Neural progenitor cell (in vitro differentiated cells): ENCODE measurements around the gene PEX5L. TPM values are rescaled to one million over a fixed set of nuclear protein-coding genes. Genes with fewer than 3 reads are reported as not detected.
A peak's percentile ranks its signal among the peaks of the same experiment; 100 is the strongest.

ENCODE experiments used
- DNase-seq: peaks from one replicate; pipeline ENCODE4 v3.0.0-alpha.2; 2016; ENCODE audit warnings: low spot score
- H2AFZ ChIP-seq: fragments of 200-600 bp; sonication (generic); replicated peaks from 2 replicates; pipeline ENCODE4 v1.6.1; 2016; ENCODE audit warnings: antibody characterized with exemption
- H3F3A ChIP-seq: fragments of 200-600 bp; sonication (generic); 2 replicates; pipeline ENCODE4 v1.6.1; 2016; ENCODE audit warnings: antibody characterized with exemption, low read depth
- H3K27ac ChIP-seq: fragments of 200-600 bp; sonication (generic); 2 replicates; pipeline ENCODE4 v1.5.1; 2016; ENCODE audit warnings: mild to moderate bottlenecking
- H3K27me3 ChIP-seq: fragments of 200-600 bp; sonication (generic); 2 replicates; pipeline ENCODE4 v1.6.1; 2016; ENCODE audit warnings: mild to moderate bottlenecking, moderate library complexity
- H3K36me3 ChIP-seq: fragments of 200-600 bp; sonication (generic); 2 replicates; pipeline ENCODE4 v1.5.1; 2016
- H3K4me1 ChIP-seq: fragments of 200-600 bp; sonication (generic); 2 replicates; pipeline ENCODE4 v1.6.1; 2016; ENCODE audit warnings: mixed run types
- H3K4me2 ChIP-seq: fragments of 200-600 bp; sonication (generic); 2 replicates; pipeline ENCODE4 v1.6.1; 2016
- H3K4me3 ChIP-seq: fragments of 200-600 bp; sonication (generic); 2 replicates; pipeline ENCODE4 v1.5.1; 2016
- H3K79me2 ChIP-seq: fragments of 200-600 bp; sonication (generic); 2 replicates; pipeline ENCODE4 v1.6.1; 2016; ENCODE audit warnings: low read depth
- H3K9ac ChIP-seq: fragments of 200-600 bp; sonication (generic); 2 replicates; pipeline ENCODE4 v1.6.1; 2016
- H3K9me3 ChIP-seq: fragments of 200-600 bp; sonication (generic); 2 replicates; pipeline ENCODE4 v1.5.1; 2016; ENCODE audit warnings: low read depth
- H4K20me1 ChIP-seq: fragments of 200-600 bp; sonication (generic); 2 replicates; pipeline ENCODE4 v1.6.1; 2016; ENCODE audit warnings: low read depth
- H3K27ac Mint-ChIP-seq: 3 replicates; pipeline ENCODE4 v1.8.0; 2021; ENCODE audit warnings: mixed read lengths
- H3K27me3 Mint-ChIP-seq: 2 replicates; pipeline ENCODE4 v1.8.0; 2022; ENCODE audit warnings: low read depth, mild to moderate bottlenecking, inconsistent platforms, moderate library complexity, mixed read lengths; ENCODE audit not compliant: insufficient read depth
- H3K36me3 Mint-ChIP-seq: 3 replicates; pipeline ENCODE4 v1.8.0; 2021; ENCODE audit warnings: mixed read lengths
- H3K4me1 Mint-ChIP-seq: 3 replicates; pipeline ENCODE4 v1.8.0; 2021; ENCODE audit warnings: mixed read lengths
- H3K4me3 Mint-ChIP-seq: 3 replicates; pipeline ENCODE4 v1.8.0; 2021; ENCODE audit warnings: mild to moderate bottlenecking, moderate library complexity, mixed read lengths
- H3K9me3 Mint-ChIP-seq: 3 replicates; pipeline ENCODE4 v1.8.0; 2020; ENCODE audit warnings: mixed read lengths
- EZH2 ChIP-seq: fragments of 200-600 bp; sonication (generic); IDR thresholded peaks from 2 replicates; pipeline ENCODE4 v1.6.1; 2017; ENCODE audit warnings: antibody characterized with exemption, mild to moderate bottlenecking, moderate library complexity
- EZH2phosphoT487 ChIP-seq: fragments of 200-600 bp; sonication (generic); IDR thresholded peaks from 2 replicates; pipeline ENCODE4 v1.6.1; 2017; ENCODE audit warnings: antibody characterized with exemption
- total RNA-seq: library from RNA; depleted of rRNA; stranded (reverse); fragments of >200 nt; gene quantifications from 2 replicates; pipeline ENCODE4 v1.2.3, GENCODE V29; 2015; ENCODE audit warnings: low replicate concordance
- TF ChIP-seq, protein P1 (sequence below): fragments of 200-600 bp; sonication (generic); IDR thresholded peaks from 2 replicates; pipeline ENCODE4 v1.5.1; 2017; ENCODE audit warnings: antibody characterized with exemption, mild to moderate bottlenecking

PEX5L gene
- total RNA-seq, 1 donor from 2014 or later, result 0.90 TPM

DNA sequence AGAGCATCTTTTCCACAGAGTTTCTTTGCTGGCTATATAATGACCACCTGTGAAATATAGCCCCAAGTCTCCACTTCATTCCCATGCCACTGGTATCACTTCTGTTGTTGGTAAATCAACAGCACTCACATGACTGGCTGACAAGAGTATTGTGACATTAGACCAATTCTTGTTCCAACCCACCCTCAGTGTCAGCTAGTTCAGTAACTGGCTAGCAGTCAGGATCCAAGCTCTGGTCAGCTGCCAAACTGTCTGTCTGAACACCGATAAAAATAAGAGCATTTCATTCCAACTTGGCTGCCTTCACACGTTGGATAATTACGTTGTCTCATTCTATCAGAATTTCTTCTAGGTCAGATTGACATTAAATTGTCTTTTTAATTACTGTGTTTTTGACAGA is 217.4 kb downstream of the PEX5L start:
- Histone ChIP-seq H3K27ac (no peak overlapping the region), H2AFZ (no peak overlapping the region), H3K9me3 (no peaks in the 10 kb centered on the region), H3K79me2 (no peaks in the 10 kb centered on the region), H3F3A (no peaks in the 10 kb centered on the region), H3K36me3 (no peaks in the 10 kb centered on the region), H3K4me3 (no peak overlapping the region), H4K20me1 (no peaks in the 10 kb centered on the region), H3K4me2 (no peak overlapping the region), H3K9ac (no peak overlapping the region), H3K27me3 (no peaks in the 10 kb centered on the region), H3K4me1 (no peaks in the 10 kb centered on the region)
- no peaks in the 10 kb centered on the region for H3K4me1 Mint-ChIP-seq
- no peak for DNase-seq
- H3K27me3 Mint-ChIP-seq, result peaks cover 2% of the 10 kb centered on the region
- no peaks in the 10 kb centered on the region for H3K36me3 Mint-ChIP-seq
- H3K27ac Mint-ChIP-seq, result no peak overlapping the region
- H3K4me3 Mint-ChIP-seq, result no peak overlapping the region
- no peak for TF ChIP-seq EZH2
- no peak for TF ChIP-seq EZH2phosphoT487
- TF ChIP-seq, protein P1, sequence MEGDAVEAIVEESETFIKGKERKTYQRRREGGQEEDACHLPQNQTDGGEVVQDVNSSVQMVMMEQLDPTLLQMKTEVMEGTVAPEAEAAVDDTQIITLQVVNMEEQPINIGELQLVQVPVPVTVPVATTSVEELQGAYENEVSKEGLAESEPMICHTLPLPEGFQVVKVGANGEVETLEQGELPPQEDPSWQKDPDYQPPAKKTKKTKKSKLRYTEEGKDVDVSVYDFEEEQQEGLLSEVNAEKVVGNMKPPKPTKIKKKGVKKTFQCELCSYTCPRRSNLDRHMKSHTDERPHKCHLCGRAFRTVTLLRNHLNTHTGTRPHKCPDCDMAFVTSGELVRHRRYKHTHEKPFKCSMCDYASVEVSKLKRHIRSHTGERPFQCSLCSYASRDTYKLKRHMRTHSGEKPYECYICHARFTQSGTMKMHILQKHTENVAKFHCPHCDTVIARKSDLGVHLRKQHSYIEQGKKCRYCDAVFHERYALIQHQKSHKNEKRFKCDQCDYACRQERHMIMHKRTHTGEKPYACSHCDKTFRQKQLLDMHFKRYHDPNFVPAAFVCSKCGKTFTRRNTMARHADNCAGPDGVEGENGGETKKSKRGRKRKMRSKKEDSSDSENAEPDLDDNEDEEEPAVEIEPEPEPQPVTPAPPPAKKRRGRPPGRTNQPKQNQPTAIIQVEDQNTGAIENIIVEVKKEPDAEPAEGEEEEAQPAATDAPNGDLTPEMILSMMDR, result no peak
- peaks cover 2% of the 10 kb centered on the region for H3K9me3 Mint-ChIP-seq

DNA sequence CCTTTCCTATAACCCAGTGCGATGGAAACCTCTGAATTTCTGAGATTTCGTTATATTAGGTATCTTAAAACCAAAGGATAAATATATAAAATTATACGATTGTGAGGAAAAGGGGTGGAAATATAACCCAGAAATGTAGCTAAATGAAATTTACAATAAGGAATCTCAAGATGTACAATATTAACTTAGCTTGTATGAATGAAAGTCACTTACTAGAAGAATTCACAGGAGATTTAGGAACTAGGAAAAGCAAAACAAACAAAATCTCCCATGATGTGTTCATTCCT is 224.7 kb downstream of the PEX5L start:
- no peaks in the 10 kb centered on the region for H3K36me3 Mint-ChIP-seq
- no peak overlapping the region for H3K27ac ChIP-seq
- H3K9me3 ChIP-seq, result no peaks in the 10 kb centered on the region
- H3K79me2 ChIP-seq, result no peaks in the 10 kb centered on the region
- no peak for DNase-seq
- H3K9me3 Mint-ChIP-seq, result no peaks in the 10 kb centered on the region
- H2AFZ ChIP-seq, result no peak overlapping the region
- no peak overlapping the region for H3K9ac ChIP-seq
- no peak overlapping the region for H3K27ac Mint-ChIP-seq
- H3K4me2 ChIP-seq, result no peak overlapping the region
- H3K27me3 Mint-ChIP-seq, result peaks cover 2% of the 10 kb centered on the region
- H4K20me1 ChIP-seq, result no peaks in the 10 kb centered on the region
- H3K4me3 ChIP-seq, result no peak overlapping the region
- H3F3A ChIP-seq, result no peaks in the 10 kb centered on the region
- H3K4me1 Mint-ChIP-seq, result no peaks in the 10 kb centered on the region
- no peak overlapping the region for H3K4me3 Mint-ChIP-seq
- TF ChIP-seq EZH2, result no peak
- TF ChIP-seq EZH2phosphoT487, result no peak
- TF ChIP-seq, protein P1, result no peak
- H3K4me1 ChIP-seq, result no peaks in the 10 kb centered on the region
- no peaks in the 10 kb centered on the region for H3K27me3 ChIP-seq
- H3K36me3 ChIP-seq, result no peaks in the 10 kb centered on the region

DNA sequence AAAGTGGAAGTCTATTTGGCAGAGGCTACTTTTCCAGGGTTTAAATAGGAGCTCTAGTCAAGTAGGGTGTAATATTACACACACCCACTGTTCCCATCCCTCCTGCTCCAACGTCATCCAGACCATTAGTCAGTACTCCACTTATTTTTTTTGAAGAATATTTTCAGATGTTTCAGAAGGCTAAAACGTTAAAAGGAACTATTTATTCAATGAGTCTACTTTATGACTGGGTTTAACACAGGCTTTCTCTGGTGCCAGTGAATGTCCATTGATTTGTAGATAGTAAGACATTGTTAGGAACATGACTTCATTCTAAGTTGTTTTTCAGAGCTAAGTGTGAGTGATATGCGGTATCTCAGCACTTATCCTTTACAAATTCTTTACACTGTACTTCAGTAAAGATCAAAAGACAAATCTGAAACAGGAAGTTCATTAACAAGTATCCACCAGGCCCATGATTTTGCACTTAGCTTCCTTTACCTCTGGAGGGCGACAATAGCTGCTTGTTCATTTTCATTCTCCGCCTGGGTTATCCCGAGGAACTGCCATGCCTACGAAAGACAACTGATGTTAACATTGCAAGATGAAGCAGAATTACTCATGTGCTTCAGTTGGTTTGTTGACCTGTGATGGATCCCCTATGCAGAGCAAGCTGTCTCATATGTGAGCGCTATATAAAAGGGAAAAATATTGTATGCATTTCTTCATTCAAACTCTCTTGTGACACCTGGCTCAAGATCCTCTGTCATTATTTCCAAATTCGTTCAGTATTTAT is 225.2 kb downstream of the PEX5L start:
- H3K79me2 ChIP-seq, result no peaks in the 10 kb centered on the region
- H3K9ac ChIP-seq, result no peak overlapping the region
- H2AFZ ChIP-seq, result no peak overlapping the region
- Mint-ChIP-seq H3K36me3 (no peaks in the 10 kb centered on the region), H3K27me3 (peaks cover 2% of the 10 kb centered on the region), H3K9me3 (no peaks in the 10 kb centered on the region), H3K4me1 (no peaks in the 10 kb centered on the region), H3K27ac (no peak overlapping the region), H3K4me3 (no peak overlapping the region)
- H3K9me3 ChIP-seq, result no peaks in the 10 kb centered on the region
- no peak overlapping the region for H3K4me3 ChIP-seq
- H3K4me2 ChIP-seq, result no peak overlapping the region
- DNase-seq, result peak; percentile 74
- no peaks in the 10 kb centered on the region for H3F3A ChIP-seq
- H3K27ac ChIP-seq, result no peak overlapping the region
- H3K4me1 ChIP-seq, result no peaks in the 10 kb centered on the region
- TF ChIP-seq EZH2, result no peak
- TF ChIP-seq, protein P1, result peak; percentile 83
- H3K27me3 ChIP-seq, result no peaks in the 10 kb centered on the region
- H3K36me3 ChIP-seq, result no peaks in the 10 kb centered on the region
- H4K20me1 ChIP-seq, result no peaks in the 10 kb centered on the region
